ENCODE measurements around the gene PDXP.
"Not testable (repeated sequence)": the region's sequence is repeated elsewhere in the genome, so short reads cannot be mapped to it uniquely, and the experiment has no call there.

The PDXP gene

GRCh38 chr22:37656583-37656982 is 1.9 kb upstream of the PDXP start:
- not testable (repeated sequence) for H3K9me3 ChIP-seq (ENCODE audit: control insufficient read depth, low read depth, low read length); H3K27ac ChIP-seq (ENCODE audit: low read length); H3K9ac ChIP-seq (ENCODE audit: low read length); H3K4me1 ChIP-seq (ENCODE audit: control insufficient read depth, low read depth, low read length); H3K27me3 ChIP-seq (ENCODE audit: control insufficient read depth, insufficient read depth, low read length); H3K36me3 ChIP-seq (ENCODE audit: control insufficient read depth, low read depth, low read length); H3K4me3 ChIP-seq (ENCODE audit: low read length)

- H3K9ac ChIP-seq (ENCODE audit: low read length) = peak overlapping the region; percentile 51
- peaks cover 3% of the 10 kb centered on the region for H3K36me3 ChIP-seq (ENCODE audit: control insufficient read depth, low read depth, low read length)
- H3K9me3 ChIP-seq (ENCODE audit: control insufficient read depth, low read depth, low read length) = no peaks in the 10 kb centered on the region
- H3K27me3 ChIP-seq (ENCODE audit: control insufficient read depth, insufficient read depth, low read length) = no peaks in the 10 kb centered on the region
- no peak overlapping the region for H3K27ac ChIP-seq (ENCODE audit: low read length)
- peaks cover 6% of the 10 kb centered on the region for H3K4me1 ChIP-seq (ENCODE audit: control insufficient read depth, low read depth, low read length)
- H3K4me3 ChIP-seq (ENCODE audit: low read length) = peak overlapping the region; percentile 82
Measured at GRCh38 chr22:37657590-37658132, 862 bp upstream of the PDXP start.

DNA sequence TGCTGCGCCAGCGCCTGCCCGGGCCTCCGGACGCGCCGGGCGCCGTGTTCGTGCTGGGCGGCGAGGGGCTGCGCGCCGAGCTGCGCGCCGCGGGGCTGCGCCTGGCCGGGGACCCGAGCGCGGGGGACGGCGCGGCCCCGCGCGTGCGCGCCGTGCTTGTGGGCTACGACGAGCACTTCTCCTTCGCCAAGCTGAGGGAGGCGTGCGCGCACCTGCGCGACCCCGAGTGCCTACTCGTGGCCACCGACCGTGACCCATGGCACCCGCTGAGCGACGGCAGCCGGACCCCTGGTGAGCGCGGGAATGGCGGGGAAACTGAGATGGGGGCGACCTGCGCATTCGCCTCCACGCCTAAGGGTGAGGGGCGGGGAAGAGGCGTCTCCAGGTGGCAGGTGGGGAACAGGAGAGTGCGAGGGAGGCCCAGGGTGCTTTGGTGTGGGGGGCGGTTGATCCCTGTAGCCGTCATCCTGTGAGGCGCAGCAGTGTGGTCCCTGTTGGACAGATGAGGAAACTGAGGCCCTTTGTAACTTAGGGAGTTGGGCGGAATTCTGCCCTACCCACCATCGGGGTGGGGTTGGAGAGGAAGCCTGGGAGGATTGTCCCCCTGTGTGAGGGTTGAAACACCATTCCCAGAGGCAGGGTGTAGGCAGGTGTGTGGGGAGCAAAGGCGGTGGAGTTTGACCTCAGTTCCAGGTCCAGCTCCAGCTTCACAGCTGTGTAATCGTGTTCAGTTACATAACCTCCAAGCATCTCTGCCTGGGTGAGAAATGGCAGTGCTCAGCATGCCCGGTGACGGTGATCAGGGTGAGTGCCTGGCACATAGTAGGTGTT is 758 bp downstream of the PDXP start:
- H3K27ac ChIP-seq (ENCODE audit: low read length) = no peak overlapping the region
- peak overlapping the region; percentile 44 for H3K9ac ChIP-seq (ENCODE audit: low read length)
- no peaks in the 10 kb centered on the region for H3K27me3 ChIP-seq (ENCODE audit: control insufficient read depth, insufficient read depth, low read length)
- peak overlapping the region; percentile 83 for H3K4me3 ChIP-seq (ENCODE audit: low read length)
- H3K36me3 ChIP-seq (ENCODE audit: control insufficient read depth, low read depth, low read length) = no peaks in the 10 kb centered on the region
- peaks cover 6% of the 10 kb centered on the region for H3K4me1 ChIP-seq (ENCODE audit: control insufficient read depth, low read depth, low read length)
- no peaks in the 10 kb centered on the region for H3K9me3 ChIP-seq (ENCODE audit: control insufficient read depth, low read depth, low read length)

- Histone ChIP-seq H3K27me3 (ENCODE audit: control insufficient read depth, insufficient read depth, low read length) (no peaks in the 10 kb centered on the region), H3K4me3 (ENCODE audit: low read length) (peak overlapping the region; percentile 83), H3K36me3 (ENCODE audit: control insufficient read depth, low read depth, low read length) (peaks cover 1% of the 10 kb centered on the region), H3K9me3 (ENCODE audit: control insufficient read depth, low read depth, low read length) (no peaks in the 10 kb centered on the region), H3K27ac (ENCODE audit: low read length) (no peak overlapping the region), H3K9ac (ENCODE audit: low read length) (peak overlapping the region; percentile 44), H3K4me1 (ENCODE audit: control insufficient read depth, low read depth, low read length) (peaks cover 6% of the 10 kb centered on the region)
Measured at GRCh38 chr22:37659897-37660708, 1.6 kb downstream of the PDXP start.

GRCh38 chr22:37660709-37661045 is 2.2 kb downstream of the PDXP start:
- Histone ChIP-seq H3K27ac (ENCODE audit: low read length) (no peak overlapping the region), H3K9me3 (ENCODE audit: control insufficient read depth, low read depth, low read length) (no peaks in the 10 kb centered on the region)

DNA sequence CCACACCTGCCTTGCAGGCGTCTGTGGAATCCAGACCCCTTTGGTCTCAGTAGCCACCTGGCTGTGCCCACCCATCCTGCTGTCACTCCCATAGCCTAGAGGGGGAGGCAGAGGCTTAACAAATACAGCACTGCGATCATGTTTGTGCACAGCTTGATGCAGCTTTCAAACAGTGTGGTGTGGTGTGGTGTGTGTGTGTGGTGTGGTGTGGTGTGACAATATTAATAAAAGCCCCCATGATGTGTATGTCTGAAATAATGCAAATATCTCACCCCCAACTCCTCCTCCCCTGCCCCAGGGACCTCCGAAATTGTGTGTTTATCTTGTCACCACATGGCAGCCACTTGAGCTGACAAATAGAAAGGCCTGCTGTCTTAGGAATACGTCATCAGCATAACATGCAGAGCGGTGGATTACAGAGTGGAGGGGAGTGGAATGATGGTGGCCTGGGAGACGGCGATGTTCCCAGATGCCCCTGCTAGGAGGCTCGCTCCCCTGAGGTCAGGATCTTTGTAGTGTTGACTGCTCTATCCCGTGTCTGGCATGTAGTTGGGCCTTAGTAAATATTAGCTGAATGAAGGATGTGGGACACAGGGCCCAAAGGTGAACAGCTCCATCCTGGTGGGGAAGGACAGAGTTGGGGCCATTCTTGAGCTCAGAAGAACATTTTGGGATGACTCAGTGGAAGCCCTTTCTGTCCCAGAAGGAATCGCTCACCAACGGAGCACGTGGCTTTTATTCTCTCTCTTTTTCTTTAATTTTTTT is 2.8 kb downstream of the PDXP start:
- Histone ChIP-seq H3K9me3 (ENCODE audit: control insufficient read depth, low read depth, low read length) (no peaks in the 10 kb centered on the region), H3K27ac (ENCODE audit: low read length) (no peak overlapping the region), H3K27me3 (ENCODE audit: control insufficient read depth, insufficient read depth, low read length) (no peaks in the 10 kb centered on the region), H3K9ac (ENCODE audit: low read length) (no peak overlapping the region), H3K4me3 (ENCODE audit: low read length) (no peak overlapping the region), H3K4me1 (ENCODE audit: control insufficient read depth, low read depth, low read length) (peaks cover 6% of the 10 kb centered on the region), H3K36me3 (ENCODE audit: control insufficient read depth, low read depth, low read length) (peaks cover 12% of the 10 kb centered on the region)

More at GRCh38 chr22:37660709-37661045, 2.2 kb downstream of the PDXP start:
- Histone ChIP-seq H3K4me3 (ENCODE audit: low read length) (no peak overlapping the region), H3K9ac (ENCODE audit: low read length) (no peak overlapping the region), H3K36me3 (ENCODE audit: control insufficient read depth, low read depth, low read length) (peaks cover 7% of the 10 kb centered on the region), H3K4me1 (ENCODE audit: control insufficient read depth, low read depth, low read length) (peaks cover 6% of the 10 kb centered on the region), H3K27me3 (ENCODE audit: control insufficient read depth, insufficient read depth, low read length) (no peaks in the 10 kb centered on the region)

DNA sequence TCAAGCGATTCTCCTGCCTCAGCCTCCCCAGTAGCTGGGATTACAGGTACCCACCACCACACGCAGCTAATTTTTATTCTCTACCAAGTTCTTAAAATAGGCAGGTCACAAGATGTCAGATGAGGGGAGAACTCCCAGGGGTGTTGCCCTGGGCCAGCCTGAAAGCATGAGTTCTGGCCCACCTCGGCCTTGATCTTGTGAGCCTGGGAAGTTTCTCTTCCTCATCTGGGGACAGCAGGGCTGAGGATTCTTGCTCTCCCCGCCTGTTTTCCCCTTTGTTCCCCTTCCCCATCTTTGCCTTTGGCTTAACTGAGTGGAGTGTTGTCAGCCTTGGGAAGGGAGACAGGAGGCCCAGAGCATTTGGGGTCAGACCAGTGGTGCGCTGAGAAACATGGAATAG is 3.5 kb downstream of the PDXP start:
- Histone ChIP-seq H3K27ac (ENCODE audit: low read length) (no peak overlapping the region), H3K9me3 (ENCODE audit: control insufficient read depth, low read depth, low read length) (no peaks in the 10 kb centered on the region), H3K4me1 (ENCODE audit: control insufficient read depth, low read depth, low read length) (peaks cover 6% of the 10 kb centered on the region), H3K36me3 (ENCODE audit: control insufficient read depth, low read depth, low read length) (peaks cover 17% of the 10 kb centered on the region), H3K9ac (ENCODE audit: low read length) (no peak overlapping the region), H3K27me3 (ENCODE audit: control insufficient read depth, insufficient read depth, low read length) (no peaks in the 10 kb centered on the region), H3K4me3 (ENCODE audit: low read length) (no peak overlapping the region)

GRCh38 chr22:37663521-37664140 is 5.1 kb downstream of the PDXP start:
- no peak overlapping the region for H3K9ac ChIP-seq (ENCODE audit: low read length)
- H3K27ac ChIP-seq (ENCODE audit: low read length) = no peak overlapping the region
- H3K4me3 ChIP-seq (ENCODE audit: low read length) = no peak overlapping the region
- peaks cover 9% of the 10 kb centered on the region for H3K4me1 ChIP-seq (ENCODE audit: control insufficient read depth, low read depth, low read length)
- peaks cover 17% of the 10 kb centered on the region for H3K36me3 ChIP-seq (ENCODE audit: control insufficient read depth, low read depth, low read length)
- H3K9me3 ChIP-seq (ENCODE audit: control insufficient read depth, low read depth, low read length) = no peaks in the 10 kb centered on the region
- H3K27me3 ChIP-seq (ENCODE audit: control insufficient read depth, insufficient read depth, low read length) = no peaks in the 10 kb centered on the region

DNA sequence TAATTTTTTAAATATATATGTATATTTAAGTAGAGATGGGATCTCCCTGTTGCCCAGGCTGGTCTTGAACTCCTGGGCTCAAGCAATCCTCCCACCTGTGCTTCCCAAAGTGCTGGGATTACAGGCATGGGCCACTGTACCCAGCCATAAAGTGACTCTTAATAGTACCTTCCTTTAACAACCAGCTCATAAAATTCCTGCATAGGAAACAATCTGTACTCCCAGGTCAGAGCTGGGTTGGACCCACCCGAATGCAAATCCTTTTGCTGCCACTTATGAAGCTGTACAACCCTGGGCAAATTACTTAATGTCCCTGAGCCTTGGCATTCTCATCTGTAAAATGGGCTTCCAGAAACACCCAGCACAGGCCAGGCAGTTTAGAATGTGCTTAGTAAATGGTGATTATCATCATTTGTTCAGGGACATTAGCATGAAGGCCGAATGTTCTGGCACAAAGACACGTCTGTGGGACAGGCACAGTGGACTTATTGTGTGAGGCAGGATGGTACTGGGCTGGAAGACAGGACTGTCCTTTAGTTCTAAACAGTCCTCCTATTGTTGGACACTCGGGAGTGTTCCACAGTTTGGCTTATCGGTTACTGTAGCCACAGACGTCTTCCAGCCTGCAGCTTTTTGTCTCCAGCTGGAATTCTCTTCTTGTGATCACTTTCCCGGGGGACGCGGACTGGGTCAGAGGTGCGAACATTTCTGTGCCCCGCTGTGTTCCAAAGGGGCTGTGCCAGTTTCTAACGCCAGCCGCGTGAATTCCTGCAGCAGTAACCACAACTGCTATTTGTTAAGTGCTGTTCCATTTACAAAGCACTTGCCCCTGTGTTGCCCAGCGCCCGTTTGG is 6.0 kb downstream of the PDXP start:
- Histone ChIP-seq H3K4me1 (ENCODE audit: control insufficient read depth, low read depth, low read length) (peaks cover 7% of the 10 kb centered on the region), H3K36me3 (ENCODE audit: control insufficient read depth, low read depth, low read length) (peaks cover 17% of the 10 kb centered on the region), H3K9me3 (ENCODE audit: control insufficient read depth, low read depth, low read length) (no peaks in the 10 kb centered on the region), H3K27me3 (ENCODE audit: control insufficient read depth, insufficient read depth, low read length) (no peaks in the 10 kb centered on the region), H3K9ac (ENCODE audit: low read length) (no peak overlapping the region), H3K4me3 (ENCODE audit: low read length) (no peak overlapping the region), H3K27ac (ENCODE audit: low read length) (no peak overlapping the region)

GRCh38 chr22:37665487-37665886 is 7.0 kb downstream of the PDXP start:
- Histone ChIP-seq H3K9ac (ENCODE audit: low read length) (no peak overlapping the region), H3K4me3 (ENCODE audit: low read length) (no peak overlapping the region), H3K9me3 (ENCODE audit: control insufficient read depth, low read depth, low read length) (no peaks in the 10 kb centered on the region), H3K4me1 (ENCODE audit: control insufficient read depth, low read depth, low read length) (peaks cover 2% of the 10 kb centered on the region), H3K27me3 (ENCODE audit: control insufficient read depth, insufficient read depth, low read length) (no peaks in the 10 kb centered on the region), H3K27ac (ENCODE audit: low read length) (no peak overlapping the region), H3K36me3 (ENCODE audit: control insufficient read depth, low read depth, low read length) (peaks cover 19% of the 10 kb centered on the region)

Measured in iPS-18a (cell line).